Caki2 (cell line): ENCODE results near the gene JTB. TPM values are rescaled to one million over a fixed set of nuclear protein-coding genes. Genes with fewer than 3 reads are reported as not detected.

Source experiments
- total RNA-seq: library from RNA; depleted of rRNA; stranded (reverse); fragments of >200 nt; shearing (Covaris generic); gene quantifications from 2 replicates; pipeline ENCODE4 v1.2.3, GENCODE V29; 2014; ENCODE audit warnings: low replicate concordance; rRNA removed

JTB gene
- total RNA-seq, 1 experiment from 2014 or later: 416 TPM

Other genes with a start within 250 kb of the JTB start
- gene INTS3, start 249.6 kb downstream of the JTB start, total RNA-seq: 19.9 and 23.1 TPM in 2 replicates
- 34.8 and 43.2 TPM in 2 replicates for gene SLC27A3, start 202.3 kb downstream of the JTB start, total RNA-seq
- gene GATAD2B, start 54.7 kb downstream of the JTB start, total RNA-seq: 1.1 and 1.4 TPM in 2 replicates
- 5.5 and 7.7 TPM in 2 replicates for gene DENND4B, start 31.0 kb downstream of the JTB start, total RNA-seq
- 2.2 and 8.7 TPM in 2 replicates for gene CRTC2, start 19.1 kb downstream of the JTB start, total RNA-seq
- 320 and 348 TPM in 2 replicates for gene SLC39A1, start 14.1 kb downstream of the JTB start, total RNA-seq
- 28.4 and 32.2 TPM in 2 replicates for gene CREB3L4, start 9.8 kb downstream of the JTB start, total RNA-seq
- 18.3 and 34.7 TPM in 2 replicates for gene RAB13, start 8.7 kb upstream of the JTB start, total RNA-seq
- 2,094 and 2,421 TPM in 2 replicates for gene RPS27, start 13.1 kb upstream of the JTB start, total RNA-seq
- gene NUP210L, start 177.4 kb upstream of the JTB start, total RNA-seq: 0.07 TPM in 1 of 2 replicates, not detected in the other
- 631 and 793 TPM in 2 replicates for gene TPM3, start 214.4 kb upstream of the JTB start, total RNA-seq
- not detected in 2 replicates for gene CFAP141, start 228.7 kb upstream of the JTB start, total RNA-seq
- 68.5 and 85.7 TPM in 2 replicates for gene UBAP2L, start 243.3 kb upstream of the JTB start, total RNA-seq